Measurements from ENCODE around the gene CACNA2D3. TPM values are rescaled to one million over a fixed set of nuclear protein-coding genes. Genes with fewer than 3 reads are reported as not detected.

CACNA2D3 gene
- total and polyA plus RNA-seq, 2 experiments from 2014 or later = 1.1 to 2.5 TPM

- Histone ChIP-seq H3K36me3 (replicated peaks; ENCODE audit: insufficient read depth, low read depth) (no peaks in the 10 kb centered on the region), H3K79me2 (no peaks in the 10 kb centered on the region), H4K20me1 (ENCODE audit: insufficient read depth, poor library complexity, severe bottlenecking) (no peaks in the 10 kb centered on the region), H2AFZ (no peak overlapping the region), H3K27ac (no peak overlapping the region), H3K4me1 (ENCODE audit: insufficient read depth) (no peaks in the 10 kb centered on the region), H3K27me3 (no peaks in the 10 kb centered on the region), H3K4me2 (no peak overlapping the region), H3K9me2 (replicated peaks; ENCODE audit: insufficient read depth) (no peaks in the 10 kb centered on the region), H3K9me3 (ENCODE audit: low read depth) (no peaks in the 10 kb centered on the region), H3K4me3 (no peak overlapping the region)
- DNase-seq (ENCODE audit: low spot score) = no peak
- TF ChIP-seq EZH2 (IDR thresholded peaks at IDR 0.05; ENCODE audit: borderline replicate concordance) (no peak), CTCF (IDR thresholded peaks at IDR 0.05; ENCODE audit: poor library complexity) (no peak), EZH2phosphoT487 (IDR thresholded peaks at IDR 0.05; ENCODE audit: low read depth, severe bottlenecking, unreplicated experiment) (no peak)
- 60% methylated on average over 2 of the region's 2 CpGs for WGBS (ENCODE audit: low lambda C conversion rate, missing lambda C conversion rate)
Observed at GRCh38 chr3:54797111-54797510, 674.8 kb downstream of the CACNA2D3 start.

- TF ChIP-seq EZH2phosphoT487 (IDR thresholded peaks at IDR 0.05; ENCODE audit: low read depth, severe bottlenecking, unreplicated experiment) (no peak), EZH2 (IDR thresholded peaks at IDR 0.05; ENCODE audit: borderline replicate concordance) (no peak)
- H3K36me3 ChIP-seq (replicated peaks; ENCODE audit: insufficient read depth, low read depth) = no peaks in the 10 kb centered on the region
- H3K9me3 ChIP-seq (ENCODE audit: low read depth) = no peaks in the 10 kb centered on the region
- no peaks in the 10 kb centered on the region for H3K79me2 ChIP-seq
- no peak overlapping the region for H3K4me3 ChIP-seq
- WGBS (ENCODE audit: low lambda C conversion rate, missing lambda C conversion rate) = 81% methylated on average over 1 of the region's 1 CpG
- H3K9me2 ChIP-seq (replicated peaks; ENCODE audit: insufficient read depth) = no peaks in the 10 kb centered on the region
- no peak for DNase-seq (ENCODE audit: low spot score)
- H3K27me3 ChIP-seq = no peaks in the 10 kb centered on the region
- no peaks in the 10 kb centered on the region for H3K4me1 ChIP-seq (ENCODE audit: insufficient read depth)
- H2AFZ ChIP-seq = no peak overlapping the region
- H4K20me1 ChIP-seq (ENCODE audit: insufficient read depth, poor library complexity, severe bottlenecking) = no peaks in the 10 kb centered on the region
- no peak overlapping the region for H3K27ac ChIP-seq
- no peak overlapping the region for H3K4me2 ChIP-seq
Observed at GRCh38 chr3:54800478-54800877, 678.1 kb downstream of the CACNA2D3 start.

- no peaks in the 10 kb centered on the region for H3K9me2 ChIP-seq (replicated peaks; ENCODE audit: insufficient read depth)
- no peak overlapping the region for H3K4me3 ChIP-seq
- H4K20me1 ChIP-seq (ENCODE audit: insufficient read depth, poor library complexity, severe bottlenecking) = no peaks in the 10 kb centered on the region
- no peak overlapping the region for H3K27ac ChIP-seq
- no peaks in the 10 kb centered on the region for H3K4me1 ChIP-seq (ENCODE audit: insufficient read depth)
- H3K4me2 ChIP-seq = no peak overlapping the region
- no peaks in the 10 kb centered on the region for H3K27me3 ChIP-seq
- H2AFZ ChIP-seq = no peak overlapping the region
- no peak for DNase-seq (ENCODE audit: low spot score)
- H3K9me3 ChIP-seq (ENCODE audit: low read depth) = no peaks in the 10 kb centered on the region
- no peaks in the 10 kb centered on the region for H3K36me3 ChIP-seq (replicated peaks; ENCODE audit: insufficient read depth, low read depth)
- no peaks in the 10 kb centered on the region for H3K79me2 ChIP-seq
- TF ChIP-seq EZH2 (IDR thresholded peaks at IDR 0.05; ENCODE audit: borderline replicate concordance) (no peak), CTCF (IDR thresholded peaks at IDR 0.05; ENCODE audit: poor library complexity) (no peak), EZH2phosphoT487 (IDR thresholded peaks at IDR 0.05; ENCODE audit: low read depth, severe bottlenecking, unreplicated experiment) (no peak)
Observed at GRCh38 chr3:54801977-54802376, 679.6 kb downstream of the CACNA2D3 start.

- Histone ChIP-seq H3K27ac (no peak overlapping the region), H3K79me2 (no peaks in the 10 kb centered on the region), H3K9me3 (ENCODE audit: low read depth) (no peaks in the 10 kb centered on the region), H3K4me1 (ENCODE audit: insufficient read depth) (no peaks in the 10 kb centered on the region), H3K4me2 (no peak overlapping the region), H3K27me3 (no peaks in the 10 kb centered on the region), H3K36me3 (replicated peaks; ENCODE audit: insufficient read depth, low read depth) (no peaks in the 10 kb centered on the region), H4K20me1 (ENCODE audit: insufficient read depth, poor library complexity, severe bottlenecking) (no peaks in the 10 kb centered on the region), H3K9me2 (replicated peaks; ENCODE audit: insufficient read depth) (no peaks in the 10 kb centered on the region), H3K4me3 (no peak overlapping the region), H2AFZ (no peak overlapping the region)
- 89% methylated on average over 3 of the region's 3 CpGs for WGBS (ENCODE audit: low lambda C conversion rate, missing lambda C conversion rate)
- TF ChIP-seq EZH2phosphoT487 (IDR thresholded peaks at IDR 0.05; ENCODE audit: low read depth, severe bottlenecking, unreplicated experiment) (no peak), CTCF (IDR thresholded peaks at IDR 0.05; ENCODE audit: poor library complexity) (no peak), EZH2 (IDR thresholded peaks at IDR 0.05; ENCODE audit: borderline replicate concordance) (no peak)
- DNase-seq (ENCODE audit: low spot score) = no peak
Observed at GRCh38 chr3:54810401-54810800, 688.0 kb downstream of the CACNA2D3 start.

Measured in hepatocyte (in vitro differentiated cells).